GM18867 (cell line): ENCODE measurements around the gene DRD5.
"Not testable (repeated sequence)": the region's sequence is repeated elsewhere in the genome, so short reads cannot be mapped to it uniquely, and the experiment has no call there.

Experiments
- ATAC-seq: cut with Tn5 transposase; IDR thresholded peaks from one replicate; pipeline ENCODE4 v1.9.1; 2021; ENCODE audit warnings: mild to moderate bottlenecking, moderate library complexity; ENCODE audit not compliant: unreplicated experiment

The DRD5 gene

GRCh38 chr4:9781343-9782135 lies at the start of gene DRD5:
Gene DRD5, plus strand, starts transcription at chr4:9781634. Its CDS starts 396 bp downstream, at chr4:9782030.
- ATAC-seq: no peak

GRCh38 chr4:9732256-9732655 lies 49.2 kb upstream of the DRD5 start:
- ATAC-seq: not testable (repeated sequence)

GRCh38 chr4:9735515-9735914 lies 45.9 kb upstream of the DRD5 start:
- ATAC-seq: no peak

GRCh38 chr4:9737280-9737679 lies 44.2 kb upstream of the DRD5 start:
- ATAC-seq: not testable (repeated sequence)

- not testable (repeated sequence) for ATAC-seq
Measured at GRCh38 chr4:9743789-9744188, 37.6 kb upstream of the DRD5 start.

- ATAC-seq: no peak
Measured at GRCh38 chr4:9745782-9746181, 35.7 kb upstream of the DRD5 start.

GRCh38 chr4:9758641-9759317 lies 22.7 kb upstream of the DRD5 start:
- ATAC-seq: no peak

GRCh38 chr4:9762823-9763475 lies 18.5 kb upstream of the DRD5 start:
- no peak for ATAC-seq

GRCh38 chr4:9764155-9764696 lies 17.2 kb upstream of the DRD5 start:
- no peak for ATAC-seq

GRCh38 chr4:9765091-9765490 lies 16.3 kb upstream of the DRD5 start:
- no peak for ATAC-seq

- no peak for ATAC-seq
Measured at GRCh38 chr4:9769321-9769720, 12.1 kb upstream of the DRD5 start.

GRCh38 chr4:9771034-9771433 lies 10.4 kb upstream of the DRD5 start:
- no peak for ATAC-seq

GRCh38 chr4:9773471-9773870 lies 8.0 kb upstream of the DRD5 start:
- no peak for ATAC-seq

- ATAC-seq: no peak
Measured at GRCh38 chr4:9782136-9782436, 652 bp downstream of the DRD5 start.

- ATAC-seq: not testable (repeated sequence)
Measured at GRCh38 chr4:9785891-9786290, 4.5 kb downstream of the DRD5 start.

- ATAC-seq: no peak
Measured at GRCh38 chr4:9792381-9792780, 10.9 kb downstream of the DRD5 start.

GRCh38 chr4:9796641-9797040 lies 15.2 kb downstream of the DRD5 start:
- ATAC-seq: not testable (repeated sequence)

- ATAC-seq: peak; percentile 79
Measured at GRCh38 chr4:9800848-9801247, 19.4 kb downstream of the DRD5 start.

GRCh38 chr4:9804918-9805317 lies 23.5 kb downstream of the DRD5 start:
- no peak for ATAC-seq

GRCh38 chr4:9808077-9808476 lies 26.6 kb downstream of the DRD5 start:
- peak; percentile 69 for ATAC-seq

- no peak for ATAC-seq
Measured at GRCh38 chr4:9811806-9812205, 30.4 kb downstream of the DRD5 start.
